Spleen (tissue), 11 donors: Measurements from ENCODE around the gene PIK3C2G. TPM values are rescaled to one million over a fixed set of nuclear protein-coding genes. Genes with fewer than 3 reads are reported as not detected.

ENCODE experiments used
- DNase-seq: peaks from one replicate; pipeline ENCODE4 v3.0.0-alpha.2; 2020
- H3K27ac ChIP-seq, 8 donors: fragments of 200-600 bp; sonication (generic) in 7 of 8; 1 replicate in 4 of 8; 2 replicates in 4 of 8; pipeline versions ENCODE4 v1.5.0 to v1.8.0; 2016 to 2021; ENCODE audit warnings: inconsistent platforms in 4 of 8, mild to moderate bottlenecking in 4 of 8, moderate library complexity in 1 of 8
- H3K27me3 ChIP-seq, 7 donors: fragments of 200-600 bp; sonication (generic) in 6 of 7; replicated peaks in 1 of 7; 1 replicate in 4 of 7; 2 replicates in 3 of 7; pipeline versions ENCODE4 v1.5.0 to v1.8.0; 2016 to 2021; ENCODE audit warnings: inconsistent platforms in 3 of 7, mild to moderate bottlenecking in 1 of 7
- H3K36me3 ChIP-seq, 6 donors: fragments of 200-600 bp; sonication (generic) in 5 of 6; 1 replicate in 4 of 6; 2 replicates in 2 of 6; pipeline versions ENCODE4 v1.5.0 to v1.8.0; 2016 to 2021; ENCODE audit warnings: inconsistent platforms in 2 of 6
- H3K4me1 ChIP-seq, 6 donors: fragments of 200-600 bp; sonication (generic) in 5 of 6; 1 replicate in 3 of 6; 2 replicates in 3 of 6; pipeline versions ENCODE4 v1.5.0 to v1.8.0; 2016 to 2021; ENCODE audit warnings: inconsistent platforms in 3 of 6
- H3K4me3 ChIP-seq, 8 donors: fragments of 200-600 bp; sonication (generic) in 7 of 8; 1 replicate in 4 of 8; 2 replicates in 4 of 8; pipeline versions ENCODE4 v1.5.0 to v1.8.0; 2016 to 2021; ENCODE audit warnings: inconsistent platforms in 4 of 8, mild to moderate bottlenecking in 4 of 8, moderate library complexity in 2 of 8
- H3K9me3 ChIP-seq, 8 donors: fragments of 200-600 bp; sonication (generic) in 7 of 8; 1 replicate in 4 of 8; 2 replicates in 4 of 8; pipeline versions ENCODE4 v1.5.0 to v1.8.0; 2016 to 2021; ENCODE audit warnings: inconsistent platforms in 4 of 8
- POLR2A ChIP-seq, 3 donors: fragments of 450-650 bp; IDR thresholded peaks; one replicate each; pipeline ENCODE4 v1.5.1; 2017; ENCODE audit warnings: antibody characterized with exemption in 3 of 3, mild to moderate bottlenecking in 1 of 3
- POLR2AphosphoS5 ChIP-seq, 3 donors: sonication (generic); formaldehyde crosslinking; IDR thresholded peaks; one replicate each; pipeline ENCODE4 v1.5.1; 2017; ENCODE audit warnings: antibody characterized with exemption in 3 of 3
- WGBS, 5 donors: extraction: QIAGEN DNeasy Blood & Tissue Kit in 3 of 5; methylation state at CpG; one replicate each; pipeline versions ENCODE4 v1.1.5 to v1.1.7; 2013 to 2018; 5-methylcytosine and 5-hydroxymethylcytosine counted together
- intact Hi-C: fragments of 100-400 bp; cut with DNase I; formaldehyde crosslinking; loops from one replicate; pipeline ENCODE4 v1.15.0; 2023; ENCODE audit warnings: low total_unique reads
- polyA plus RNA-seq, 3 donors: library from polyadenylated mRNA; stranded (reverse); fragments of 200-250 nt; gene quantifications; one replicate each; pipeline ENCODE4 v1.2.1, GENCODE V29; 2013
- total RNA-seq, 7 donors: library from RNA; depleted of rRNA in 3 of 7; stranded (reverse); fragments of >200 nt in 3 of 7; fragmentation: NEBNext Ultra II Directional in 4 of 7; extraction: Animal tissue kit (Norgen Biotek cat#: 25700) in 4 of 7; gene quantifications; one replicate each; pipeline versions ENCODE4 v1.1.0 to v1.2.1, GENCODE V29; 2016 to 2021
- TF ChIP-seq, protein P1 (sequence below), 11 experiments: fragments of 200-600 bp in 7 of 11; fragments of 450-650 bp in 4 of 11; sonication (generic) in 4 of 11; IDR thresholded peaks in 8 of 11; conservative IDR thresholded peaks in 3 of 11; 1 replicate in 7 of 11; 2 replicates in 4 of 11; pipeline versions ENCODE4 v1.4.0 to v1.8.0; 2016 to 2021; ENCODE audit warnings: antibody characterized with exemption in 11 of 11, inconsistent platforms in 4 of 11, mild to moderate bottlenecking in 1 of 11
- donor health status: healthy with polysubstance abuse.
- donor health status: DM: no; HTN: no; CAD: no; lungs with moderate emphysema.
- donor health status: DM: no; HTN: no; CAD: no.
- donor health status: Bipolar disorder and iron deficiency.
- donor health status: healthy.
- donor health status: DM: no; HTN: no; CAD: no.
- donor health status: DM: yes; HTN: yes; CAD: no.

The PIK3C2G gene
- total and polyA plus RNA-seq, 10 donors, result not detected

DNA sequence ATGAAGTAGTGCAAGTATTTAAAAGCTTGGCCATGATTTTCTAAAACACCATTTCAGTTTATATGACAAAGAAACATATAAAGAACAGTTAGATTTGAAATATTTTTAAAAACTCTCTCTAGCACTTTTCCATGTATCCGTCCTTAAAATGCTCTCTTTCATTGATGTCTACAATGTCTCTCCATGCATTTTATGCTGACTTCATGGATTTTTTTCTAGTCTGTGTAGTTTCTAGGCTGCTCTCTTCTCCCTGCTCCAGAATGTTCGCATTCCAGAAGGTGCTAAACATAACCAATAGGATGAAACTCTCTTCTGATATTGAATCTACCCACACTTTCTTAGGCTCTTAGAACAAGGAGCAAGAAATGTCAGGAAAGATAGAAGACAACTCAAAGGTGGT is 351.7 kb downstream of the PIK3C2G start:
- peaks cover 0 to 3% (median 0%) of the 10 kb centered on the region in 8 donors for H3K9me3 ChIP-seq

GRCh38 chr12:18620986-18621385 is 359.7 kb downstream of the PIK3C2G start:
- intact Hi-C loops, result no loop called here
- Histone ChIP-seq H3K36me3 (no peaks in the 10 kb centered on the region), H3K4me3 (no peak overlapping the region), H3K27me3 (no peaks in the 10 kb centered on the region), H3K27ac (no peak overlapping the region), H3K4me1 (no peaks in the 10 kb centered on the region), H3K9me3 (peaks cover 0 to 5% (median 0%) of the 10 kb centered on the region in 8 donors)
- no peak for DNase-seq
- TF ChIP-seq POLR2AphosphoS5 (IDR thresholded peaks at IDR 0.05) (no peak), POLR2A (IDR thresholded peaks at IDR 0.05) (no peak)
- TF ChIP-seq, protein P1, sequence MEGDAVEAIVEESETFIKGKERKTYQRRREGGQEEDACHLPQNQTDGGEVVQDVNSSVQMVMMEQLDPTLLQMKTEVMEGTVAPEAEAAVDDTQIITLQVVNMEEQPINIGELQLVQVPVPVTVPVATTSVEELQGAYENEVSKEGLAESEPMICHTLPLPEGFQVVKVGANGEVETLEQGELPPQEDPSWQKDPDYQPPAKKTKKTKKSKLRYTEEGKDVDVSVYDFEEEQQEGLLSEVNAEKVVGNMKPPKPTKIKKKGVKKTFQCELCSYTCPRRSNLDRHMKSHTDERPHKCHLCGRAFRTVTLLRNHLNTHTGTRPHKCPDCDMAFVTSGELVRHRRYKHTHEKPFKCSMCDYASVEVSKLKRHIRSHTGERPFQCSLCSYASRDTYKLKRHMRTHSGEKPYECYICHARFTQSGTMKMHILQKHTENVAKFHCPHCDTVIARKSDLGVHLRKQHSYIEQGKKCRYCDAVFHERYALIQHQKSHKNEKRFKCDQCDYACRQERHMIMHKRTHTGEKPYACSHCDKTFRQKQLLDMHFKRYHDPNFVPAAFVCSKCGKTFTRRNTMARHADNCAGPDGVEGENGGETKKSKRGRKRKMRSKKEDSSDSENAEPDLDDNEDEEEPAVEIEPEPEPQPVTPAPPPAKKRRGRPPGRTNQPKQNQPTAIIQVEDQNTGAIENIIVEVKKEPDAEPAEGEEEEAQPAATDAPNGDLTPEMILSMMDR (IDR thresholded peaks at IDR 0.05 in 8 of 11, conservative IDR thresholded peaks at IDR 0.05 in 3 of 11), result no peak

More for the DNA sequence above, 351.7 kb downstream of the PIK3C2G start:
- no peak overlapping the region for H3K4me3 ChIP-seq
- 71 to 85% (median 78%) methylated on average over 2 of the region's 2 CpGs for WGBS, 5 donors
- TF ChIP-seq, protein P1 (IDR thresholded peaks at IDR 0.05 in 8 of 11, conservative IDR thresholded peaks at IDR 0.05 in 3 of 11), result no peak
- TF ChIP-seq POLR2AphosphoS5 (IDR thresholded peaks at IDR 0.05), result no peak
- no peak for TF ChIP-seq POLR2A (IDR thresholded peaks at IDR 0.05)
- H3K27ac ChIP-seq, result no peak overlapping the region
- no peaks in the 10 kb centered on the region for H3K36me3 ChIP-seq
- intact Hi-C loops, result no loop called here
- no peaks in the 10 kb centered on the region for H3K4me1 ChIP-seq
- no peak for DNase-seq
- H3K27me3 ChIP-seq, result no peaks in the 10 kb centered on the region

- H3K4me1 ChIP-seq, result no peaks in the 10 kb centered on the region
- no peak for DNase-seq
- WGBS, 5 donors, result 84 to 93% (median 85%) methylated on average over 2 of the region's 2 CpGs
- no peaks in the 10 kb centered on the region for H3K36me3 ChIP-seq
- H3K27me3 ChIP-seq, result no peaks in the 10 kb centered on the region
- H3K4me3 ChIP-seq, result no peak overlapping the region
- TF ChIP-seq, protein P1 (IDR thresholded peaks at IDR 0.05 in 8 of 11, conservative IDR thresholded peaks at IDR 0.05 in 3 of 11), result no peak
- TF ChIP-seq POLR2AphosphoS5 (IDR thresholded peaks at IDR 0.05), result no peak
- no peak for TF ChIP-seq POLR2A (IDR thresholded peaks at IDR 0.05)
- no peak overlapping the region for H3K27ac ChIP-seq
- intact Hi-C loops, result no loop called here
- peaks cover 0 to 21% (median 11%) of the 10 kb centered on the region in 8 donors for H3K9me3 ChIP-seq
Measured at GRCh38 chr12:18629445-18629844, 368.1 kb downstream of the PIK3C2G start.

- Histone ChIP-seq H3K27me3 (no peaks in the 10 kb centered on the region), H3K36me3 (no peaks in the 10 kb centered on the region), H3K4me3 (no peak overlapping the region), H3K4me1 (no peaks in the 10 kb centered on the region), H3K9me3 (peaks cover 0 to 23% (median 11%) of the 10 kb centered on the region in 8 donors), H3K27ac (no peak overlapping the region)
- WGBS, 5 donors, result 90 to 97% (median 93%) methylated on average over 1 of the region's 1 CpG
- no peak for TF ChIP-seq POLR2A (IDR thresholded peaks at IDR 0.05)
- TF ChIP-seq POLR2AphosphoS5 (IDR thresholded peaks at IDR 0.05), result no peak
- TF ChIP-seq, protein P1 (IDR thresholded peaks at IDR 0.05 in 8 of 11, conservative IDR thresholded peaks at IDR 0.05 in 3 of 11), result no peak
- DNase-seq, result no peak
- intact Hi-C loops, result no loop called here
Measured at GRCh38 chr12:18629916-18630315, 368.6 kb downstream of the PIK3C2G start.
